Keratinocyte (primary cell): ENCODE results near the gene MFSD6. TPM values are rescaled to one million over a fixed set of nuclear protein-coding genes. Genes with fewer than 3 reads are reported as not detected.

Experiments used
- DNase-seq: peaks from one replicate; pipeline ENCODE4 v3.0.0-alpha.2; 2011; ENCODE audit warnings: low read depth, missing footprints, low spot score
- FAIRE-seq: peaks from 2 replicates; lab custom pipeline; 2011; peaks lifted over from hg19 to GRCh38; lab: Jason Lieb, UNC
- H2AFZ ChIP-seq: 2 replicates; pipeline ENCODE4 v1.6.0; 2012; ENCODE audit warnings: low read length, control low read depth, inconsistent platforms; ENCODE audit not compliant: control insufficient read depth
- H3K27ac ChIP-seq: 2 replicates; pipeline ENCODE4 v1.5.1; 2011; ENCODE audit warnings: low read length; ENCODE audit not compliant: control insufficient read depth, insufficient read depth
- H3K27me3 ChIP-seq: 3 replicates; pipeline ENCODE4 v1.6.0; 2011; ENCODE audit warnings: low read length; ENCODE audit not compliant: control insufficient read depth, insufficient read depth; ENCODE audit errors: extremely low read depth
- H3K36me3 ChIP-seq, 2 experiments: 2 replicates in 1 of 2; 3 replicates in 1 of 2; pipeline ENCODE4 v1.5.1; 2011; ENCODE audit warnings: low read length in 2 of 2, mild to moderate bottlenecking in 1 of 2; ENCODE audit not compliant: control insufficient read depth in 2 of 2, insufficient read depth in 2 of 2; ENCODE audit errors: extremely low read depth in 1 of 2
- H3K4me1 ChIP-seq: 3 replicates; pipeline ENCODE4 v1.5.1; 2011; ENCODE audit warnings: low read length; ENCODE audit not compliant: control insufficient read depth, insufficient read depth; ENCODE audit errors: extremely low read depth
- H3K4me2 ChIP-seq: 3 replicates; pipeline ENCODE4 v1.6.0; 2011; ENCODE audit warnings: low read depth, low read length; ENCODE audit not compliant: control insufficient read depth, insufficient read depth; ENCODE audit errors: extremely low read depth
- H3K4me3 ChIP-seq, 3 experiments: fragments of 200-600 bp in 1 of 3; sonication (generic) in 1 of 3; 2 replicates in 2 of 3; 3 replicates in 1 of 3; pipeline ENCODE4 v1.5.1; 2011 to 2016; ENCODE audit warnings: low read length in 3 of 3, mild to moderate bottlenecking in 3 of 3, control low read depth in 2 of 3, inconsistent platforms in 1 of 3, low read depth in 1 of 3, mixed read lengths in 1 of 3, mixed run types in 1 of 3, moderate library complexity in 1 of 3; ENCODE audit not compliant: control insufficient read depth in 2 of 3, insufficient read depth in 2 of 3; ENCODE audit errors: extremely low read depth in 1 of 3
- H3K79me2 ChIP-seq: 2 replicates; pipeline ENCODE4 v1.6.0; 2012; ENCODE audit warnings: low read length; ENCODE audit not compliant: control insufficient read depth, insufficient read depth
- H3K9ac ChIP-seq: 3 replicates; pipeline ENCODE4 v1.6.0; 2011; ENCODE audit warnings: low read length; ENCODE audit not compliant: control insufficient read depth, insufficient read depth; ENCODE audit errors: extremely low read depth
- H3K9me1 ChIP-seq: 3 replicates; pipeline ENCODE4 v1.6.0; 2011; ENCODE audit warnings: low read length; ENCODE audit not compliant: control insufficient read depth, insufficient read depth; ENCODE audit errors: extremely low read depth
- H3K9me3 ChIP-seq: 2 replicates; pipeline ENCODE4 v1.5.1; 2012; ENCODE audit warnings: low read depth, low read length; ENCODE audit not compliant: control insufficient read depth
- H4K20me1 ChIP-seq: 3 replicates; pipeline ENCODE4 v1.6.0; 2011; ENCODE audit warnings: low read length; ENCODE audit not compliant: control insufficient read depth, insufficient read depth; ENCODE audit errors: extremely low read depth
- CTCF ChIP-seq, 3 experiments: IDR thresholded peaks in 1 of 3; conservative IDR thresholded peaks in 1 of 3; optimal IDR thresholded peaks in 1 of 3; 2 replicates in 2 of 3; 3 replicates in 1 of 3; pipeline versions ENCODE3 to v1.5.1; 2011; ENCODE audit warnings: low read length in 3 of 3, mild to moderate bottlenecking in 3 of 3, moderate library complexity in 2 of 3, control low read depth in 1 of 3, inconsistent platforms in 1 of 3; ENCODE audit not compliant: insufficient read depth in 2 of 3; ENCODE audit errors: extremely low read depth in 1 of 3
- EZH2 ChIP-seq: IDR thresholded peaks from one replicate; pipeline ENCODE4 v1.6.1; 2012; ENCODE audit warnings: inconsistent platforms, mild to moderate bottlenecking, low read length, moderate library complexity
- dilution Hi-C: fragments of 300-500 bp; cut with MboI; formaldehyde crosslinking; loops from one replicate; pipeline ENCODE4 v1.7.0; 2020; ENCODE audit warnings: low sequenced_read_pairs; ENCODE audit not compliant: extremely low pct_ligation_motif_present
- polyA plus RNA-seq, 5 experiments: library from polyadenylated mRNA; depleted of rRNA in 3 of 5; stranded (reverse) in 3 of 5; stranded (forward) in 1 of 5; unstranded in 1 of 5; fragments of >200 nt; gene quantifications; 1 replicate in 1 of 5; 2 replicates in 3 of 5; 3 replicates in 1 of 5; pipeline versions ENCODE4 v1.2.1 to v1.2.3, GENCODE V29; 2011 to 2012; ENCODE audit warnings: missing spikeins in 2 of 5, low read depth in 1 of 5, low replicate concordance in 1 of 5

Gene MFSD6
- polyA plus RNA-seq, 1 donor (not counting 4 experiments of a cell fraction or from before 2014, with no cell fraction given): 11.0 TPM

GRCh38 chr2:190505696-190506095 is 97.5 kb downstream of the MFSD6 start:
- H3K36me3 ChIP-seq: peaks cover 0 to 1% of the 10 kb centered on the region in 2 experiments
- TF ChIP-seq CTCF (optimal IDR thresholded peaks at IDR 0.05 in 1 of 3, IDR thresholded peaks at IDR 0.05 in 1 of 3, conservative IDR thresholded peaks at IDR 0.05 in 1 of 3; ENCODE audit: extremely low read depth in 1 of 3, insufficient read depth in 2 of 3, low read length in 3 of 3) (no peak), EZH2 (no peak)
- no peak overlapping the region for H3K9ac ChIP-seq
- no peak for DNase-seq
- no peak overlapping the region for H3K27ac ChIP-seq
- no peaks in the 10 kb centered on the region for H3K4me1 ChIP-seq
- no peaks in the 10 kb centered on the region for H3K79me2 ChIP-seq
- no peak overlapping the region for H3K4me2 ChIP-seq
- no peak for FAIRE-seq
- H2AFZ ChIP-seq: no peak overlapping the region
- dilution Hi-C loops: no loop called here
- no peaks in the 10 kb centered on the region for H3K9me1 ChIP-seq
- H3K4me3 ChIP-seq: no peak overlapping the region
- no peaks in the 10 kb centered on the region for H3K27me3 ChIP-seq
- no peaks in the 10 kb centered on the region for H4K20me1 ChIP-seq
- no peaks in the 10 kb centered on the region for H3K9me3 ChIP-seq

GRCh38 chr2:190506666-190507065 is 98.5 kb downstream of the MFSD6 start:
- FAIRE-seq (no peak), DNase-seq (no peak)
- H4K20me1 ChIP-seq: no peaks in the 10 kb centered on the region
- H3K79me2 ChIP-seq: no peaks in the 10 kb centered on the region
- no peaks in the 10 kb centered on the region for H3K9me3 ChIP-seq
- TF ChIP-seq EZH2 (no peak), CTCF (optimal IDR thresholded peaks at IDR 0.05 in 1 of 3, IDR thresholded peaks at IDR 0.05 in 1 of 3, conservative IDR thresholded peaks at IDR 0.05 in 1 of 3; ENCODE audit: extremely low read depth in 1 of 3, insufficient read depth in 2 of 3, low read length in 3 of 3) (no peak)
- H3K27me3 ChIP-seq: no peaks in the 10 kb centered on the region
- H3K4me2 ChIP-seq: no peak overlapping the region
- H3K36me3 ChIP-seq: no peaks in the 10 kb centered on the region
- no peak overlapping the region for H3K27ac ChIP-seq
- H3K9me1 ChIP-seq: no peaks in the 10 kb centered on the region
- dilution Hi-C loops: no loop called here
- no peak overlapping the region for H3K9ac ChIP-seq
- H3K4me3 ChIP-seq: no peak overlapping the region
- H2AFZ ChIP-seq: no peak overlapping the region
- H3K4me1 ChIP-seq: no peaks in the 10 kb centered on the region
